ENCODE results near the gene FOSL2.

FOSL2 gene

GRCh38 chr2:28450901-28451565, 58.4 kb downstream of the FOSL2 start:
- DNase-seq (ENCODE audit: low spot score), result no peak

GRCh38 chr2:28451793-28452533, 59.3 kb downstream of the FOSL2 start:
- DNase-seq (ENCODE audit: low spot score), result no peak

GRCh38 chr2:28452534-28453081, 60.0 kb downstream of the FOSL2 start:
- DNase-seq (ENCODE audit: low spot score), result peak; percentile 61

- no peak for DNase-seq (ENCODE audit: low spot score)
Observed at GRCh38 chr2:28453396-28453795, 60.7 kb downstream of the FOSL2 start.

GRCh38 chr2:28454016-28454930, 61.6 kb downstream of the FOSL2 start:
- no peak for DNase-seq (ENCODE audit: low spot score)

- DNase-seq (ENCODE audit: low spot score), result no peak
Observed at GRCh38 chr2:28457237-28457636, 64.6 kb downstream of the FOSL2 start.

GRCh38 chr2:28461056-28461455, 68.4 kb downstream of the FOSL2 start:
- no peak for DNase-seq (ENCODE audit: low spot score)

GRCh38 chr2:28462122-28462521, 69.5 kb downstream of the FOSL2 start:
- DNase-seq (ENCODE audit: low spot score), result no peak

- DNase-seq (ENCODE audit: low spot score), result no peak
Observed at GRCh38 chr2:28463211-28463816, 70.7 kb downstream of the FOSL2 start.

- no peak for DNase-seq (ENCODE audit: low spot score)
Observed at GRCh38 chr2:28463893-28464292, 71.2 kb downstream of the FOSL2 start.

- no peak for DNase-seq (ENCODE audit: low spot score)
Observed at GRCh38 chr2:28465148-28465885, 72.7 kb downstream of the FOSL2 start.

All from hematopoietic multipotent progenitor cell treated with erythropoietin and hydrocortisone succinate and interleukin-3 and kit ligand, for 15 days (in vitro differentiated cells).